ENCODE results near the gene NPHP3. TPM values are rescaled to one million over a fixed set of nuclear protein-coding genes. Genes with fewer than 3 reads are reported as not detected.

Gene NPHP3
- total RNA-seq, 2 experiments from 2014 or later: 11.8 to 11.9 TPM

DNA sequence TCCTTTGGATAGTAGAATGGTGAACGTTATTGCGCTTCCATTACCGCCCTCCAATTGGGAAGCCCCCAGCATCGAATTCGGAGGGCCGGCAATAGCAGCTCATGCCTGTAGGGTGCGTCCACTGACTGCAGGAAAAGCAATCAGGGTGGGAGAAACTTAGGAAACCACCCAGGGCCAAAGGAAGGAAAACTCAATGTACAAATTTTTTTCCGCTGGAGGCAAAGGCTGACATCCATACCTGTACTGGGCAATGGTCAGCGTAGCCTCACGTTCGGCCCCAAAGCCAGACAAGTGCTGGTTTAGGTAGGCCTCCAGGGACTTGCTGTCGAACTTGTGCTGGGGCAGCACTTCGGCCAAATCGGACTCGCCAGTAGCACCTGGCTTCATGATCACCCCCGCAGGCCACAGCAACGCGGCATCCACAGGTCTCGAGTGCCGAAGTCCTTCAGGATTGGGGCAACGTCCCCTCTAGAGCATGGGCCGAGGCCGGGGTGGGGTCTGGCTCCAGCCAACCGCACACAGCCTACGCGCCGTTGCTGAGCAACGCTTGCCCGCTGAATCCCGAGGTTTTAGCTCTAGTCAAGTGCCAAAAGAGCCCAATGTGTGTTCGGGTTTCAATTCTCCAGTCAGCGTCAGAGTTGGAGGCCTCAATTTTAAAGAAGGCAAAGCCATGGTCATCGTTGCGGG, 62.7 kb downstream of the NPHP3 start, which contains the start of gene ACAD11:
Gene ACAD11, minus strand, starts transcription at position 445 of the 687 bp plus-strand sequence. Its CDS starts 58 bp downstream, at position 387.
- peak within 1 kb of the TSS; percentile 96 for H3K4me3 Mint-ChIP-seq
- ATAC-seq (peak; percentile 36), DNase-seq (peak; percentile 66)
- H3K27ac Mint-ChIP-seq: peak within 1 kb of the TSS; percentile 98
- peaks cover 51% of the 10 kb centered on the region for H3K4me1 Mint-ChIP-seq
- H3K9me3 Mint-ChIP-seq (ENCODE audit: low read depth): no peaks in the 10 kb centered on the region
- H3K36me3 Mint-ChIP-seq (ENCODE audit: low read depth): peaks cover 16% of the 10 kb centered on the region
- H3K27me3 Mint-ChIP-seq: no peaks in the 10 kb centered on the region
- POLR2A ChIA-PET: interaction anchor here (0.5 to 0.6 kb wide), 2 partner anchors 12 to 116 kb away, joined by 3 to 6 read pairs; no protein-coding TSS in a partner anchor
- CTCF ChIA-PET: interaction anchor here (0.7 to 1.4 kb wide), 3 partner anchors 8 to 239 kb away, joined by 3 to 4 read pairs (median 3); no protein-coding TSS in a partner anchor
- intact Hi-C loops (cut with DNase I, micrococcal nuclease): loop anchor here (1.0 to 10.0 kb wide), 6 partner anchors 61 to 1913 kb away; partner anchors contain the start of genes CDV3 (in 1 of the 2), DNAJC13 (in 1 of the 2), NPHP3 (in 1 of the 2) and PIK3R4 (in 1 of the 2)

DNA sequence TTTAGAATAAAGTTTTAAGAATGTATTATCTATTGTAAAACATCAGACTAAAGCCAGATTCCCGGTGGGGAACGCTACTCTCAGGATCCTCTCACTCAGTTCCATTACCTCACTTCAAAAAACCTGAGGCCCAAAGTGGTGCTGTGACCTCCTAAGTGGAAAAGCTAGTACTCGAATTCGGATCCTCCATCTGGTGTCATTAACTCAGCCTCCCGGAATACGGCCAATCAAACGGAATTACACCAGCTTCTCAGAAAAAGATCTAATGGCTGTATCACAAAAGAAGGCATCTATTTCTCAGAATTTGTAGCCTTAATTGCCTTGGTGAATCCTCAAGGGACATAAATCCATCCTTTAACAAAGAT, 63.2 kb downstream of the NPHP3 start:
- DNase-seq: no peak
- H3K27ac Mint-ChIP-seq: peak overlapping the region; percentile 98
- H3K4me3 Mint-ChIP-seq: peak overlapping the region; percentile 96
- ChIA-PET POLR2A (no interaction called here), CTCF (interaction anchor here (0.7 to 1.4 kb wide), 3 partner anchors 9 to 239 kb away, joined by 3 to 4 read pairs (median 3); no protein-coding TSS in a partner anchor)
- no peaks in the 10 kb centered on the region for H3K27me3 Mint-ChIP-seq
- peaks cover 47% of the 10 kb centered on the region for H3K4me1 Mint-ChIP-seq
- H3K36me3 Mint-ChIP-seq (ENCODE audit: low read depth): peaks cover 16% of the 10 kb centered on the region
- intact Hi-C loops (cut with DNase I, micrococcal nuclease): loop anchor here in 1 of 2 experiments (10.0 kb wide), 1 partner anchor 234 kb away; no protein-coding TSS in a partner anchor
- ATAC-seq: no peak
- no peaks in the 10 kb centered on the region for H3K9me3 Mint-ChIP-seq (ENCODE audit: low read depth)

DNA sequence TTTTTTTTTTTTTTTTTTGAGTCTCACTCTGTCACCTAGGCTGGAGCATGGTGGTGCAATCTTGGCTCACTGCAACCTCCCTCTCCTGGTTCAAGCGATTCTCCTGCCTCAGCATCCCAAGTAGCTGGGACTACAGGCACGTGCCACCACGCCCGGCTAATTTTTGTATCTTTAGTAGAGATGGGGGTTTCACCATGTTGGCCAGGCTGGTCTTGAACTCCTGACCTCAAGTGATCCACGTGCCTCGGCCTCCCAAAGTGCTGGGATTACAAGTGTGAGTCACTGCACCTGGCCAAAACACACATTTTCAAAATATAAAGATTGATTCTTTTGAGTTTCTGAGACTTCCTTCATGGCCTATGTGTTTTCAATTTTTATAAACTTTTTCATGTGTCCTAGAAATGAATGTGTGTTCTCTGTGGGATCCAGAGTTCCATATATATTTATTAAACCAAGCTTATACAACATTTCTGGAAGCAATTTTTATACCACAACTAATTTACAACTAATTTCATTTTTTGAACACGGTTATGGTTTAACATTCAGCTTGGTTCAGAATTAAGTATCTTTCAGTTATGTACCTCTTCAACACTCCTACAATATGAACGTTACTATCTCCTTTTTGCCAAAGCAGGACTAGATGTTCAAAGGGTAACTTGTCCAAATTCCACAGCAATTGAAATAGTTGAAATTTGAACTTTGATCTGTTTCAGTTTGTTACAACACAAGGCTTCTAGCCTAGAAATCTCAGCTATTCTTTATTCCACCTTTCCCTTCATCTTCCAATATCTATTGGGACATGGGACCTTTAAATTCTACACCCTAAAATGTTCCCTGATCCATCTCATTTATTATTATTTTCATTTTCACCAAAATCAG, 64.1 kb downstream of the NPHP3 start:
- intact Hi-C loops (cut with DNase I, micrococcal nuclease): loop anchor here in 1 of 2 experiments (10.0 kb wide), 1 partner anchor 233 kb away; no protein-coding TSS in a partner anchor
- peaks cover 39% of the 10 kb centered on the region for H3K4me1 Mint-ChIP-seq
- H3K27ac Mint-ChIP-seq: no peak overlapping the region
- H3K27me3 Mint-ChIP-seq: no peaks in the 10 kb centered on the region
- peak overlapping the region; percentile 96 for H3K4me3 Mint-ChIP-seq
- ATAC-seq (no peak), DNase-seq (no peak)
- ChIA-PET CTCF (interaction anchor here (0.6 to 1.4 kb wide), 5 partner anchors 10 to 118 kb away, joined by 3 to 4 read pairs (median 4); no protein-coding TSS in a partner anchor), POLR2A (interaction anchor here (0.6 kb wide), 1 partner anchor 22 kb away, joined by 5 read pairs; no protein-coding TSS in a partner anchor)
- peaks cover 12% of the 10 kb centered on the region for H3K36me3 Mint-ChIP-seq (ENCODE audit: low read depth)
- H3K9me3 Mint-ChIP-seq (ENCODE audit: low read depth): no peaks in the 10 kb centered on the region

DNA sequence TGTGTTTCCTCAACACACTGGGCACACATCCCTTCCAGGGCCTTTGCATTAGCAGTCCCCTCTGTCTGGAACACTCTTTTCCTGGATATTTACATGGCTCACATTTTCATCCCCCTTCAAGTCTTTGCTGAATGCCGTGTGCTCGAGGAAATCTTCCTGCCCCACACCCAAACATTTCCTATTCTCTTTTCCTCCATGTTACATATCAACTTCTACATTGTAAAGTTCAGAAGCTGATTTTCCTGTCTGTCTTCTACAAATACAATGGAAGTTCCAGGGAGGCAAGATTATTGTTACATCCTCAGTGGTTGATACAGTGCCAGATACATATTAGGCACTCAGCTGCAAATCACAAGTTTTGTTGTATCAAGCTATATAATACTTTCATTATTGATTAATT, 66.7 kb downstream of the NPHP3 start:
- no peaks in the 10 kb centered on the region for H3K9me3 Mint-ChIP-seq (ENCODE audit: low read depth)
- ChIA-PET POLR2A (no interaction called here), CTCF (interaction anchor here (1.5 kb wide), 2 partner anchors 14 to 119 kb away, joined by 3 to 6 read pairs; no protein-coding TSS in a partner anchor)
- H3K27me3 Mint-ChIP-seq: no peaks in the 10 kb centered on the region
- no peak overlapping the region for H3K27ac Mint-ChIP-seq
- intact Hi-C loops (cut with DNase I, micrococcal nuclease): loop anchor here in 1 of 2 experiments (10.0 kb wide), 1 partner anchor 231 kb away; no protein-coding TSS in a partner anchor
- no peak for ATAC-seq
- H3K4me1 Mint-ChIP-seq: peaks cover 25% of the 10 kb centered on the region
- H3K36me3 Mint-ChIP-seq (ENCODE audit: low read depth): peaks cover 2% of the 10 kb centered on the region
- no peak overlapping the region for H3K4me3 Mint-ChIP-seq
- no peak for DNase-seq

DNA sequence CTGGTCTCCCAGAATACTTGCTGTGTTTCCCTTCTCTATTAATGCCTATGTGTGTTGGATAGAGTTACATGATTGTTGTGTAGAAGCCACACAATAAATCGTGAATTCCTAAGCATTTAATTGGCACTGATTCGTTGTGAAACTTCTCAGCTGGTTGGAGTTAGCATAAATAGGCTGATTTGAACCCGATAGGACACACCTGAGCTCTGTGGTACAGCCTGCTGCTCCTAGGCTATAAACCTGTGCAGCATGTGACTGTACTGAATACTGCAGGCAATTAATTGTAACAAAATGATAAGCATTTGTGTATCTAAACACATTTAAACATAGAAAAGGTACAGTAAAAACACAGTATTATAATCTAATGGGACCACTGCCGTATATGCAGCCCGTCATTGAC, 67.5 kb downstream of the NPHP3 start:
- Mint-ChIP-seq H3K9me3 (ENCODE audit: low read depth) (no peaks in the 10 kb centered on the region), H3K27me3 (no peaks in the 10 kb centered on the region), H3K4me3 (no peak overlapping the region), H3K4me1 (peaks cover 25% of the 10 kb centered on the region), H3K36me3 (ENCODE audit: low read depth) (no peaks in the 10 kb centered on the region), H3K27ac (no peak overlapping the region)
- ATAC-seq: no peak
- no peak for DNase-seq
- ChIA-PET CTCF (interaction anchor here (0.5 kb wide), 1 partner anchor 124 kb away, joined by 3 read pairs; no protein-coding TSS in a partner anchor), POLR2A (no interaction called here)
- intact Hi-C loops (cut with DNase I, micrococcal nuclease): loop anchor here in 1 of 2 experiments (10.0 kb wide), 1 partner anchor 230 kb away; no protein-coding TSS in a partner anchor

DNA sequence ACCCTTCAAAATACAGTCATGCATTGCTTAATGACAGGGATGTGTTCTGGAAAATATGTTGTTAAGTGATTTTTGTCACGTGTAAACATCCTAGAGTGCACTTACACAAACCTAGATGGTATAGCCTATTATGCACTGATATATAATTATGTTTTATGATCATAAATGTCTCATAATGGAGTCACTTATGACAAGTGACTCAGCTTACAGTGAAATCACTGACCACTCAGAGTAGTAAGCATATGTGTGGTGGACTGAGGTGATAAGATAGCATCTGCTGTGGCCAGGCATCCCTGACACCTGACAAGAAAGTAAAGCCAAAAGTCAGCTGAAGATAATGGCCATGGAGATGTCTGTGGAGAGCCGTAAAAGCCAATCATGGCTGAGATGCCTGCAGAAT, 68.0 kb downstream of the NPHP3 start:
- intact Hi-C loops (cut with DNase I, micrococcal nuclease): loop anchor here in 1 of 2 experiments (10.0 kb wide), 1 partner anchor 229 kb away; no protein-coding TSS in a partner anchor
- H3K36me3 Mint-ChIP-seq (ENCODE audit: low read depth): no peaks in the 10 kb centered on the region
- H3K27me3 Mint-ChIP-seq: no peaks in the 10 kb centered on the region

DNA sequence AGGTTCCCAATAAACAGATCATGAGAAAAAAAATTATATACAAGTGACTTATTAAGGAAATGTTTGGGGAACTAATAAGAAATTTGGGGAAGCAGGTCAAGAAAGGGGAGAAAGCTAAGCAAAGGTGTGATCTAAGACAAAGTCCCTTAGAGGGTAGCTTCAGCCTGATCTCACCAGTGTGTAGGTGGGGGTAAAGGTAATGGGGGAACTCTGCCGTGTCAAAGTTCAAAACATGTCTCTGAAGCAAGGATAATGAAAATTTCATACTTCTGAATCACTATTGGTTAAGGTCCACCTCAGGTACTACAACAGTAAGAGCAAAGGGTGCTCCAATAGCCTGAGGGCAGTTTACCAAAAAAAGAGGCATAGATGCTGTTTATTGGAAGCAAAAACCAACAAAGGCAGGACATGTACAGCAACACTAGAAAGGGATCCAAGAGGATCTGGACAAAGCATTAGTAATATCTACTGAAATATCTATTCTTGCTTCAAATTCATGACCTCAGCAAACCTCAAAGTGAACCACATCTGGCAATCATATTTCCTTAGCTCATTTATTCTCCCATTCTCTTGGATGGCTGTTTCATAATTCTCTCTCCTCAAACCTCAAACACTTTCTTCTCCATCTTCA, 69.5 kb downstream of the NPHP3 start:
- DNase-seq: no peak
- POLR2A ChIA-PET: no interaction called here
- no peak overlapping the region for H3K27ac Mint-ChIP-seq
- H3K36me3 Mint-ChIP-seq (ENCODE audit: low read depth): no peaks in the 10 kb centered on the region
- no peaks in the 10 kb centered on the region for H3K9me3 Mint-ChIP-seq (ENCODE audit: low read depth)
- intact Hi-C loops (cut with DNase I, micrococcal nuclease): loop anchor here in 1 of 2 experiments (10.0 kb wide), 1 partner anchor 228 kb away; no protein-coding TSS in a partner anchor
- no peak overlapping the region for H3K4me3 Mint-ChIP-seq
- CTCF ChIA-PET: interaction anchor here (1.1 kb wide), 1 partner anchor 10 kb away, joined by 5 read pairs; no protein-coding TSS in a partner anchor
- H3K27me3 Mint-ChIP-seq: no peaks in the 10 kb centered on the region
- H3K4me1 Mint-ChIP-seq: peaks cover 18% of the 10 kb centered on the region
- ATAC-seq: no peak

More for the DNA sequence above, 68.0 kb downstream of the NPHP3 start:
- H3K4me3 Mint-ChIP-seq: no peak overlapping the region
- H3K27ac Mint-ChIP-seq: no peak overlapping the region
- ChIA-PET CTCF (no interaction called here), POLR2A (no interaction called here)
- no peak for DNase-seq
- no peaks in the 10 kb centered on the region for H3K9me3 Mint-ChIP-seq (ENCODE audit: low read depth)
- peaks cover 25% of the 10 kb centered on the region for H3K4me1 Mint-ChIP-seq
- ATAC-seq: no peak

DNA sequence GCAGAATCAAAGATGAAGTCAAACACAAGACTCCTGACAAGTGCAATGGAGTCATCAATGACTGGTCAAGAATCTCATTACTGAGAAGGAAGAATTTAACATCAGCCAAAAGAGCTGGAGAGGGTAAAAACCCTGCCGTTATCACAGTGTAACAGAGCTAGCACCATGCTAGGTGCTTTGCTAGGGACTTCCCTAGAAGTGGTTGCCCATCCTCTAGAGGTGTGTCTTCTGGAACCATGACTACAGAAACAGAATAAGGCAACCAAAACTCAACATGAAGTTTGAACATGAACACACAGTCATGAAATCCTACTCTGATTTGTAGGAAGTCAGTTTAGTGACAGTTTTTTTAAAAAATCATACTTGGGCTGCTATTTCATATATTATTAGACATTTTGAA, 72.1 kb downstream of the NPHP3 start:
- intact Hi-C loops (cut with DNase I, micrococcal nuclease): loop anchor here in 1 of 2 experiments (10.0 kb wide), 1 partner anchor 225 kb away; no protein-coding TSS in a partner anchor
- H3K4me3 Mint-ChIP-seq: no peak overlapping the region
- peaks cover 5% of the 10 kb centered on the region for H3K4me1 Mint-ChIP-seq
- no peak overlapping the region for H3K27ac Mint-ChIP-seq
- ChIA-PET CTCF (interaction anchor here (0.8 kb wide), 1 partner anchor 114 kb away, joined by 3 read pairs; no protein-coding TSS in a partner anchor), POLR2A (no interaction called here)
- no peaks in the 10 kb centered on the region for H3K27me3 Mint-ChIP-seq
- H3K9me3 Mint-ChIP-seq (ENCODE audit: low read depth): no peaks in the 10 kb centered on the region
- DNase-seq: no peak
- ATAC-seq: peak; percentile 58
- no peaks in the 10 kb centered on the region for H3K36me3 Mint-ChIP-seq (ENCODE audit: low read depth)

DNA sequence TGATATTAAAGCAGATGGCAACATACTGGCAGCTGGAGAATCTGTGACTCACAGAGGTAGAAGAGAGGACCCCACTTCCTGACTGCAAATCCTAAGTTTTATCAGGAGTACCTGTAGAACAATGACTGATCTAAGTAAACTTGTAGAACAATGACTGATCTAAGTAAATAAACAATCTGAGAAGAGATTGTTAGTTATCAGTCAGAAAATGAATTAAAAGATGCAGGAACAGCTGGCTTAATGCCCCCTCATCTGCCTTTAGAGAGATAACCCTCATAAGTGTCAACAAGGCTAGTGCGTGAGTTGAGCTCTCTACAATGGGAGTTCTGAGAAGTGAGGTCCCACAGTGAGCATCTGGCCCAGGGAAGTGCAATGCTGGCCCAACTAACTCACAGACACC, 77.2 kb downstream of the NPHP3 start:
- POLR2A ChIA-PET: interaction anchor here (0.6 kb wide), 1 partner anchor 32 kb away, joined by 5 read pairs; no protein-coding TSS in a partner anchor
- Mint-ChIP-seq H3K27me3 (no peaks in the 10 kb centered on the region), H3K9me3 (ENCODE audit: low read depth) (no peaks in the 10 kb centered on the region), H3K4me3 (no peak overlapping the region), H3K4me1 (peaks cover 4% of the 10 kb centered on the region), H3K27ac (no peak overlapping the region), H3K36me3 (ENCODE audit: low read depth) (peaks cover 4% of the 10 kb centered on the region)
- ATAC-seq (no peak), DNase-seq (no peak)
- intact Hi-C loops (cut with DNase I, micrococcal nuclease): loop anchor here in 1 of 2 experiments (10.0 kb wide), 1 partner anchor 390 kb away; no protein-coding TSS in a partner anchor
- CTCF ChIA-PET: interaction anchor here (0.6 to 1.3 kb wide), 4 partner anchors 9 to 109 kb away, joined by 3 to 5 read pairs (median 4); partner anchors contain the start of gene UBA5

DNA sequence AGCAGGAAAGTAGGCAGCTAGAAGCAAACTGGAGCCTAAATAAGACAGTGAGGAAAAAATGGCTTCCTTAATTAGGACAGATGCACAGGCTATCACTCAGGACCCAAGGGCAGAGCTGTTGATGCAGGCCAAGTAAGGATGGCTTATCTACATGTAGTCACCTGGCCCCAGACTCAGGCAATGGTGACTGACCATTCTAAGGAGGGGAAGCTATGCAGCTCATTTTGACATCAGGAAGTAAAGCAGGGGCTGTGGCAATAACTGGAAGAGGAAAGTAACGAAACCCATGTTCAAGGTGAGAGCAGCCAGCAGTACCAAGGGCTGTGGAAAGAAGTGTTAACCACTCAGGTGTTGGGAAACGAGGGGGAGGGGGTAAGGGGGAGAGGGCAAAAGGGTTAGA, 78.8 kb downstream of the NPHP3 start:
- ATAC-seq (no peak), DNase-seq (no peak)
- ChIA-PET CTCF (interaction anchor here (0.8 to 6.3 kb wide), 19 partner anchors 10 to 359 kb away, joined by 3 to 102 read pairs (median 5); no protein-coding TSS in a partner anchor), POLR2A (interaction anchor here (0.5 kb wide), 1 partner anchor 24 kb away, joined by 3 read pairs; no protein-coding TSS in a partner anchor)
- Mint-ChIP-seq H3K27ac (no peak overlapping the region), H3K36me3 (ENCODE audit: low read depth) (peaks cover 9% of the 10 kb centered on the region), H3K4me3 (no peak overlapping the region), H3K4me1 (peaks cover 4% of the 10 kb centered on the region), H3K27me3 (no peaks in the 10 kb centered on the region), H3K9me3 (ENCODE audit: low read depth) (no peaks in the 10 kb centered on the region)
- intact Hi-C loops (cut with DNase I, micrococcal nuclease): loop anchor here in 1 of 2 experiments (10.0 kb wide), 1 partner anchor 389 kb away; no protein-coding TSS in a partner anchor

Measured in activated CD4-positive, alpha-beta T cell treated with anti-CD3 and anti-CD28 coated beads for 36 hours (primary cell).